Measurements from ENCODE around the gene JAML. TPM values are rescaled to one million over a fixed set of nuclear protein-coding genes. Genes with fewer than 3 reads are reported as not detected.

The JAML gene
- total RNA-seq, 4 donors from 2014 or later, result 3.2 to 15.1 (median 8.0) TPM

DNA sequence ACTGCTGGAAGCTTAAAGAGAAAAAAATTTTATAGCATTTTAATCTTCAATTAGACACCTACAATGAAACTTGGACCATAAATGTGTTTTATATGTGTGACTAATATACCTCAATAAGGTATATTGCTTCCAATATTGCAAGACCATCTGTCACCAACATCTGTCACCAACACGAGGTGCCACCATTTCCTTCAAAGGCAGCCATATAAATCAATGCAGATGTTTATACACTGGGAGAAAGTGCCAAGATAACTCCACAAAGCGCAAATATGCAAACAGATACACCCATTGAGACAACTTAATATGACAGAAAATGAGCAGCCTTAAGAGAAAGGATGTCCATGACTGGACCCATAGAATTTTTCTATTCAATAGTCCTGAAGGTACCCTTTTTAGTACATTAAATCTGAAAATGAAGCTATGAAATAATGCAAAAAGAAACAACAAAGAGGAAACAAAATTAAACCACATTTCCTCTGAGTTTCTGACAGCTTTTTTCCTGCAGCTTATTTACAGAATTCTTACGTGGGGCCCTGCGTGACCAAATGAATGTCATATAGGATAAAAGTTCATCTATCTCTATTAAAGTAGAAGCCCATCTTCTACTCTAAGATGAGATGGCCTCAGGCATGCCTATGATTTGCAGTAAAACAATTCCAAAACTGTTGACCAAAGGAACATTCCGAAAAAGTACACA, 14.8 kb upstream of the JAML start:
- TF ChIP-seq, protein P1, sequence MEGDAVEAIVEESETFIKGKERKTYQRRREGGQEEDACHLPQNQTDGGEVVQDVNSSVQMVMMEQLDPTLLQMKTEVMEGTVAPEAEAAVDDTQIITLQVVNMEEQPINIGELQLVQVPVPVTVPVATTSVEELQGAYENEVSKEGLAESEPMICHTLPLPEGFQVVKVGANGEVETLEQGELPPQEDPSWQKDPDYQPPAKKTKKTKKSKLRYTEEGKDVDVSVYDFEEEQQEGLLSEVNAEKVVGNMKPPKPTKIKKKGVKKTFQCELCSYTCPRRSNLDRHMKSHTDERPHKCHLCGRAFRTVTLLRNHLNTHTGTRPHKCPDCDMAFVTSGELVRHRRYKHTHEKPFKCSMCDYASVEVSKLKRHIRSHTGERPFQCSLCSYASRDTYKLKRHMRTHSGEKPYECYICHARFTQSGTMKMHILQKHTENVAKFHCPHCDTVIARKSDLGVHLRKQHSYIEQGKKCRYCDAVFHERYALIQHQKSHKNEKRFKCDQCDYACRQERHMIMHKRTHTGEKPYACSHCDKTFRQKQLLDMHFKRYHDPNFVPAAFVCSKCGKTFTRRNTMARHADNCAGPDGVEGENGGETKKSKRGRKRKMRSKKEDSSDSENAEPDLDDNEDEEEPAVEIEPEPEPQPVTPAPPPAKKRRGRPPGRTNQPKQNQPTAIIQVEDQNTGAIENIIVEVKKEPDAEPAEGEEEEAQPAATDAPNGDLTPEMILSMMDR (IDR thresholded peaks at IDR 0.05), result no peak
- TF ChIP-seq POLR2AphosphoS5 (IDR thresholded peaks at IDR 0.05), result peak; percentile 63 to 86 (median 80)
- intact Hi-C loops (cut with DNase I; ENCODE audit: low total_unique reads) (no loop called here), in situ Hi-C loops (cut with MboI; ENCODE audit: low pct_ligation_motif_present in 1 of 4, low pct_unique_long_range_greater_than_20kb in 1 of 4, low sequenced_read_pairs in 3 of 4) (no loop called here)
- Histone ChIP-seq H3K4me1 (peaks cover 0 to 33% (median 12%) of the 10 kb centered on the region in 4 donors), H3K9me3 (no peaks in the 10 kb centered on the region), H3K27me3 (no peaks in the 10 kb centered on the region), H3K36me3 (no peaks in the 10 kb centered on the region), H3K27ac (peak overlapping the region; percentile 18 to 80 (median 71)), H3K4me3 (no peak overlapping the region)
- DNase-seq, result no peak
- WGBS, 2 donors (ENCODE audit: low coverage in 1 of 2), result 56 to 65% methylated on average over 5 of the region's 5 CpGs

DNA sequence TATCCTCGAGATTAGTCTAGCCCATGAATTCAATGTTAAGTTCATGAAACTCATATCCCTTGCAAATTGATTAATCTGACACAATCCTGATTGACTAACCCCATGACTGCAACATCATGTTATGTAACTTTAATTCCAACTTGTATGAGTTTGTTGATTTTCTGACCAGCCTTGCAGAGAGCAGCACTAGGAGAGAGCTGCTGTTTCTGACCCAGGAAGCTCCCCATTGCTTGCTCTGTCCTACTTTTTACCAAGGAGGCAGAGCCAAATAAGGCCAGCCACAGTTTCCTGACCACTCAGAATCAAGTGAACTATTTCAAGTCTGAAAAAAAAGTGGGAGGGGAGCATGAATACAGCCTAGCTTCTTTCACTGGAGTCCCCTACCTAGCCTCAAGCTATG, 14.1 kb upstream of the JAML start:
- Histone ChIP-seq H3K9me3 (no peaks in the 10 kb centered on the region), H3K27ac (peak overlapping the region in 2 of 4 donors; percentile 21 to 67), H3K4me1 (peaks cover 0 to 33% (median 12%) of the 10 kb centered on the region in 4 donors), H3K36me3 (no peaks in the 10 kb centered on the region), H3K4me3 (no peak overlapping the region), H3K27me3 (no peaks in the 10 kb centered on the region)
- in situ Hi-C loops (cut with MboI; ENCODE audit: low pct_ligation_motif_present in 1 of 4, low pct_unique_long_range_greater_than_20kb in 1 of 4, low sequenced_read_pairs in 3 of 4) (no loop called here), intact Hi-C loops (cut with DNase I; ENCODE audit: low total_unique reads) (no loop called here)
- WGBS, 2 donors (ENCODE audit: low coverage in 1 of 2), result 79 to 100% methylated on average over 1 of the region's 1 CpG
- TF ChIP-seq POLR2A (IDR thresholded peaks at IDR 0.05) (no peak), EP300 (IDR thresholded peaks at IDR 0.05; ENCODE audit: low read depth) (no peak), POLR2AphosphoS5 (IDR thresholded peaks at IDR 0.05) (no peak)
- TF ChIP-seq, protein P1 (IDR thresholded peaks at IDR 0.05), result no peak
- DNase-seq, result no peak

DNA sequence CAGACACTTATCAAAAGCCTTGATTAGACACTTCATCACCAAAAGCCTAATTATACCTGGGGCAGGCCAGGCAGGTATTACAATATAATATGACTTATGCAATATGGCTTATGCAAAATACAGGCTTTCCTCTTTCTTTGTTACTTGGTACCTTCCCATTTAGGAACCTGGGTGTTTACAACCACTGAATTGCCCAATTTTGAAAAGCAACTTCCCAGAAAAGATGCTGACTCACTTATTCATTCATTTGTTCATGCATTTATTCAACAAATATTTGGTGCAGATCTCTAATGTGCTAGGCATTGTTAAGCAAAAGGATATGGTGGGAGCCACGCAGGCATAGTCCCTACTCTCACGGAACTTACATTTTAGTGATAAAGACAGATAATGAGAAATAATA, 13.6 kb upstream of the JAML start:
- no peak overlapping the region for H3K27ac ChIP-seq
- no peaks in the 10 kb centered on the region for H3K27me3 ChIP-seq
- TF ChIP-seq POLR2A (IDR thresholded peaks at IDR 0.05), result no peak
- no peak for TF ChIP-seq POLR2AphosphoS5 (IDR thresholded peaks at IDR 0.05)
- TF ChIP-seq, protein P1 (IDR thresholded peaks at IDR 0.05), result no peak
- no peak for TF ChIP-seq EP300 (IDR thresholded peaks at IDR 0.05; ENCODE audit: low read depth)
- WGBS, 2 donors (ENCODE audit: low coverage in 1 of 2), result 92 to 100% methylated on average over 2 of the region's 2 CpGs
- H3K9me3 ChIP-seq, result no peaks in the 10 kb centered on the region
- intact Hi-C loops (cut with DNase I; ENCODE audit: low total_unique reads), result no loop called here
- H3K4me1 ChIP-seq, result peaks cover 0 to 33% (median 12%) of the 10 kb centered on the region in 4 donors
- in situ Hi-C loops (cut with MboI; ENCODE audit: low pct_ligation_motif_present in 1 of 4, low pct_unique_long_range_greater_than_20kb in 1 of 4, low sequenced_read_pairs in 3 of 4), result no loop called here
- DNase-seq, result no peak
- H3K4me3 ChIP-seq, result no peak overlapping the region
- no peaks in the 10 kb centered on the region for H3K36me3 ChIP-seq

DNA sequence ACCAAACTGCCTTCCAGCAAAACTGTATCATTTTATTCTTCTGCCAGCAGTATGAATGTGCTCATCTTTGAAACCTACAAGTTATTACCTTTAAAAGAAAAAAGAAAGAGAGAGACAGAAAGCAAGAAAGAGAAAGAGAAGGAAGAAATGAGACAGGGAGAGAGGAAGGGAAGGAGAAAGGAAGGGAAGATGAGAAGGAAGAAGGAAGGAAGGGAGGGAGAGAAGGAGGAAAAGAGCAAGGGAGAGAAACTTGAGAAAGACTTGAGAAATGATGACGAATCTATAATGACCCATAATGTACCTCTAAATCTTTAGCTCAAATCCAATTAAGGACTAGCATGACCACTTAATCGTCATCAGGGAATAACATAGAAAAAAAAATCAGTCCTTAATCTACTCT, 11.4 kb upstream of the JAML start:
- peaks cover 0 to 11% (median 0%) of the 10 kb centered on the region in 4 donors for H3K36me3 ChIP-seq
- in situ Hi-C loops (cut with MboI; ENCODE audit: low pct_ligation_motif_present in 1 of 4, low pct_unique_long_range_greater_than_20kb in 1 of 4, low sequenced_read_pairs in 3 of 4), result no loop called here
- H3K4me3 ChIP-seq, result no peak overlapping the region
- DNase-seq, result no peak
- TF ChIP-seq, protein P1 (IDR thresholded peaks at IDR 0.05), result no peak
- TF ChIP-seq EP300 (IDR thresholded peaks at IDR 0.05; ENCODE audit: low read depth), result no peak
- no peak for TF ChIP-seq POLR2A (IDR thresholded peaks at IDR 0.05)
- TF ChIP-seq POLR2AphosphoS5 (IDR thresholded peaks at IDR 0.05), result no peak
- intact Hi-C loops (cut with DNase I; ENCODE audit: low total_unique reads), result no loop called here
- no peaks in the 10 kb centered on the region for H3K9me3 ChIP-seq
- no peak overlapping the region for H3K27ac ChIP-seq
- no peaks in the 10 kb centered on the region for H3K27me3 ChIP-seq
- 81 to 88% methylated on average over 2 of the region's 2 CpGs for WGBS, 2 donors (ENCODE audit: low coverage in 1 of 2)
- peaks cover 0 to 23% (median 7%) of the 10 kb centered on the region in 4 donors for H3K4me1 ChIP-seq
